Glomerular visceral epithelial cell (primary cell): ENCODE results near the gene DTX1.

Source experiments
- DNase-seq: peaks from one replicate; pipeline ENCODE4 v3.0.0-alpha.2; 2016; ENCODE audit errors: extremely low spot score

Gene DTX1

DNA sequence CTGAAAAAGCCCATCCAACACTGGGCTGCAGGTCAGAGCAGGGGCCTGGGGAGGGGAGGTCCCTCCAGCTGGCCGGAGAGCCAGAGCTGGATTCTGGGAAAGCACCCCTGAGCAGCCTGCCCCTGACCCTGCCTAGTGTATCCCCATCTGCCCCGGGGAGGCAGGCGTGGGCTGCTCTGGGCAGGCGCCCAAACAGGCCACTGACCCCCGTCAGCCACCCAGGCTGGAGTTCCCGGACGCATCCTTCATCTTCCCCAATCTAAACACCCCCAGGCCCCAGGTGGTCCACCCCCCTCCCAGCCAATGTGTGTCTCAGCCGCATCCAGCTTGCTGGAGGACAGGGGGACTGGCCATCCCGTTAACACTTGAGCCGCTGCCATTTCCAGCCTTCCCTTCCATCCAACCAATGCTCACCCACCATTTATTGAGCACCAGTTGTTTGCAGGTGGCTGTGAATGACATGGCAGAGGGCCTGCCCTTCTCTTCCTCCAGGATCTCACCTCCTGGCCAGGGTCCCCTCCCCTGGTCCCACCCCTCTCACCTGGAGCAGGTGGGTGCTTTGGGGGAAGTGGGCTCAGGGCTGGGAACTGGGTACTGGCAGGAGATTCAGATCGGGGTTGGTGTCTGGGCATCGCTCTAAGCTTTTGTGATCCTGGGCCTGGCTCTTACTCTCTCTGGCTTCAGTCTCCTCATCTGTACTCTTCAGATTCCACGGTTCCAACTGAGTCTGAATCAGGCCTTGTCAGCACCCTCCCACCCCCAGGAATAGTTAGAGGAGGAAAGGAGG lies 743 bp upstream of the DTX1 start:
- DNase-seq: no peak

DNA sequence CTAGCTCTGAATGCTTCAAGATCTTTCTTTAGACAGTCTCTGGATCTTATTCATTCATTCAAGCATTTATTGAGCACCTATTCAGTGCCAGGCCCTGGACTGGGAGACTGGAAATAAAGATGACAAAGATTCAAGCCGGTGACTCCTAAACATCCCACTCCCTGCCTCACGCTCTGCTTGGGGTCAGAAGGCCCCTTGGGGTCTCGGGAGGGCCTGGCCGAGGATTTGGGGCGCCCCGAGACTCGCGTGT lies 224 bp upstream of the DTX1 start:
- no peak for DNase-seq

DNA sequence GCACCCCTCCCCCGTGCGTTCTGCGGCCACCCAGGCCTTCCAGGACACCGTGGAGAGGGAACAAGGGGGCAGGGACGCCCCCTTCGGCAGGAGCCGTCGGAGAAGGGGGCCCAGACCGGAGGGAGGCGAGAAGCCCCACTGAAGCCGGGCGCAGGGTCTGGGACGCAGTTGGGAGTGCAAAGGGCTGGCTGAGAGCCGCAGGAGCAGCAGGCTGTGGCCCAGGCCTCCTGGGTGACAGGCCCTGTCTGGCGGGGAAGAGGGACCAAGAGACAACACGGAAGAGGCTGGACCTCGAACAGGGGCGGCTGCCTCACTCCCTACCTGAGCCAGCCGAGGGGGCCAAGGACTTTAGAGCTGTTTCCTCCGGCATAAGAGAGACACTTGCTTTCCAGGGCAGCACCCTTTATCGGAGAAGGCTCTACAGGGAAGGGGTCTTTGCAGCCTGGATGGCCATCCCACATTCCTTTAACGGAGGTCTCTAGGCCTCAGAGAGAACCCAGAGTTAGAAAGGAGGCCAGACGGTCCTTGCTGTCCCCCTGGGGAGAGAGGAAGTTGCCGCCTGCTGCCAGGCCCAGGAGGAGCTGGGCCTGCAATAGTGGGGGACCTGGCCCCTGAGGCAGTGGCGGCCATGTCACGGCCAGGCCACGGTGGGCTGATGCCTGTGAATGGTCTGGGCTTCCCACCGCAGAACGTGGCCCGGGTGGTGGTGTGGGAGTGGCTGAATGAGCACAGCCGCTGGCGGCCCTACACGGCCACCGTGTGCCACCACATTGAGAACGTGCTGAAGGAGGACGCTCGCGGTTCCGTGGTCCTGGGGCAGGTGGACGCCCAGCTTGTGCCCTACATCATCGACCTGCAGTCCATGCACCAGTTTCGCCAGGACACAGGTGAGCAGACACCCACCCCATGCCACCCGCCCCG lies 1.3 kb downstream of the DTX1 start:
- DNase-seq: no peak

DNA sequence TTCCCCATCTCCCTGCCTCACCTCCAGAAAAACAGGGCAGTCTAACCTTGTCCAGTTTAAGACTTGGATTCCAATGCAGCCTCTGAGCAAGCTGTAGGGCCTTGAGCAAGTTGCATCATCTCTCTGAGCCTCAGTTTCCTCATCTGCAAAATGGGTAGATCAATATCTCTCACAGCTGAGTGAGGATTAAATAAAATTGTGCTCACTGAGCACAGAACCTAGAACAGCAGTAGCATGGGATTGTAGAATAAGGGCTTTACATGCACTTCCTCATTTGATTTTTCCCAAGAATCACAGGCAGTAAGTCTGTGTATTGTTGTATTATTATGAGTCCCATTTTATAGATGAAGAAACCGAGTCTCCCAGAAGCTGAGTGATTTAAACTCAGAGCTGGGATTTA lies 2.0 kb downstream of the DTX1 start:
- DNase-seq: no peak

DNA sequence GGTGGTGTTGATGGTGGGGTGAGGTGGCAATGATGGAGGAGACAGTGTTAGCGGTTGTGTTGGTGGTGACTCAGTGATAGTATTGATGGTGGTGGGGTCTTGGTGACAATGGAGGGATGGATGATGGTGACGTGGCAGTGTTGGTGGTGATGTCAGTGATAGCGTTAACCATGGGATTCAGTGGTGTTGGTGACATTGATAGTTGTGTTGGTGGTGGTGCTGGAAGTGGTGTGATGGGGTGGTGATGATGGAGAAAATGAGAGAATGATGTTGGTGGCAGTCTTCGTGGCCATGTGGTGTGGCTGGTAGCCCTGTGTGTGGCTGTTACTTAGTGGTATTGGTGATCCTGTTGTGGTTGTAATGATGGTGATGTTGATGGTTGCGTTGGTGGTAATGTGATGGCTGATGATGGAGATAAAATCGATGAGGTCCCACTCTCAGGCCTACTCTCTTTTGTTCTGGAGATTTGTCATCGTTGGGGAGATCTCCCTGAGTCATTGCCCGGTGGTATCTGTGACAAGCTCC lies 2.6 kb downstream of the DTX1 start:
- no peak for DNase-seq

DNA sequence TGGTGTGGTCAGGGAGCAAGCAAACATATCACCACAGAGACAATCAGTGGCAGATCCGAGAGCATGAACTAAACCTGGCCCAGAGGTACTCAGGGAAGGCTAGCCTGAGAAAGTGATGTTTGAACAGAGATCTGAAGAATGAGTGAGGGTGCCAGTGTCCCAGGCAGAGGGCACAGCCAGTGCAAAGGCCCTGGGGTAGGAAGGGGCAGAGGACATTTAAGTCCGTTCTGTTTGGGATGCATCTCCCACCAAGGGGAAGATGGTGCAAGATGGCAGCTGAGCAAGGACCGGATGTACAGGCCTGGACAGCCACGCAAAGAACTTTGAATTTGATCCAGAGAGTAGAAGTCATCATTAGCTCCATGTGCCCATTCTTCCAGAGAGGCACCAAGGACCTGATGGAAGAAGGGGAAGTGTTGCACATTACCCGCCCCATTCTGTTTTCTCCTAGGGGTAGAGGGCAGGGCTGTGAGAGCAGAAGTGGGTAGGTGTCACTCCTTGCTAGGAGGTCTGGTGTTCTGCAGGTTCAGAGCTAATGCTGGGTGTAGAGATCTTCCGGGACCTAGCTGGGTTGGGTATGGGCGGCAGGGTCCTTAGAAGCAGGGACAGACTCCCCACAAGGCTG lies 3.9 kb downstream of the DTX1 start:
- DNase-seq: no peak

DNA sequence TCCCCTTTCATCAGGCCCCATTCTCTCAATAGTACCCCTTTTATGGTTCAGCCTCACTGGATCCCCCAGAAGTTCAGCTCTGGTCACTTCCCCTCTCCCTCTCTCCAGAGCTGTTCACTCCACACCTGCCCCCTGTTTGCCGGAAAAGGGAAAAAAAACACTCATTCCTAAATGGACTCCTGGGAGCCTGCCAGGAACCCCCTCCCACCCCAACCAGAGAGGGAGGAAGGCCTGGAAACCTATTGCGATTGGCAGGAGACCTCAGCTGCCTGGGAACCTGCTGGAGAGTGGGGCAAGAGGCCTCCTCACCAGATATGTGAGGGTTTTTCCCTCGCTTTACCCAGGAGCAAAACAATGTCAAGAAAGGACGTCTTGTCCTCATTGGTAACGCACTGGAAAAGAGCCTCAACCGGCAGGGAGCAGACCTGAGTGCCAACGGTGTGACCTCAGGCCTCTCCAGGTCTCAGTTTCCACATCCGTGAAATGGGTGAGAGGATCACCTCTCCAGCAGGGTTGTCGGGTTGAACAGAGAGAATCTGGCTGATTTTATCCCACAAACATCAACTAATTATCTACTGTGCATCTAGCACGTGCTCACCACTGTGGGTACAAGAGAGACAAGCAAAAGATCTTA lies 4.6 kb downstream of the DTX1 start:
- no peak for DNase-seq

DNA sequence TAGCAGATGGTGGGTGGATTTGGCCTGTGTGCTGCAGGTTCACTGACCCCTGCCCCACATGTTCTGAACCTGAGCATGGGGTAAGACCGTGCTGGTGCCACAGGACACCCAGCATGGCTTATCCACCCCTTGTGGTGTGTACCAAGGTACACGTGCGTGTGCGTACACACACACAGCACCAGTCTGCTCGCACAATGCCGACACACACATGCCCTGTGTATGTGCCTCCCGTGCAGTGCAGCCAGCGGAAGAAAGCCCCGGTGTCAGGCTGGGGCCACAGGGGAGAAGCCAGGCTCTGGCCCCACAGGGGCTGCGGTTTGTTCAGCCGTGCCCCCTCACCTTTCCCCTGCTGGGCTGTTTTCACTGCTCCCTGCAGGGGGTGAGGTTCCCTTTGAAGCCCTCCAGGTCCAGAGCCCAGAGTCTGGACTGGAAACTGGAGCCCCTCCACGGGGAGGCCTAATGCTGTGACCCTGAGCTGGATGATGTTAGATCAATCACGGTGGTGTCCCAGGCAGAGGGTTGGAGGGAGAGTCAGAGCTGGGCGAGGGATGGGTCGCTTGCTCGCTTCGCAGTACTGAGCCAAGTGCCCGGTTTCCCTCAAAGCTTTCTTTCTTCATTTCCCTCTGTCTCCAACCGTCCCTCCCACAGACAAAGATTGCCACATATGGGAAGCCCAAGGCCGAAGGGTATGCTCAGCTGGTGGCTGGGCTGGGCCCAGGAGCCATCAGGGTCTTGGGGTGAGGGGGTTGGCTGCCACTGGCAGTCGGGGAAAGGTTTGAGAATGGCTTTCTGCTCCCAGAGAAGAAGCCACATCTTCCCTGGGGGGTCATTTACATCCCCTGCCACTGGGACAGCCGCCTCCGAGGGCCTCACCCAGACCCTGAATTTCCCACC lies 6.2 kb downstream of the DTX1 start:
- DNase-seq: no peak

DNA sequence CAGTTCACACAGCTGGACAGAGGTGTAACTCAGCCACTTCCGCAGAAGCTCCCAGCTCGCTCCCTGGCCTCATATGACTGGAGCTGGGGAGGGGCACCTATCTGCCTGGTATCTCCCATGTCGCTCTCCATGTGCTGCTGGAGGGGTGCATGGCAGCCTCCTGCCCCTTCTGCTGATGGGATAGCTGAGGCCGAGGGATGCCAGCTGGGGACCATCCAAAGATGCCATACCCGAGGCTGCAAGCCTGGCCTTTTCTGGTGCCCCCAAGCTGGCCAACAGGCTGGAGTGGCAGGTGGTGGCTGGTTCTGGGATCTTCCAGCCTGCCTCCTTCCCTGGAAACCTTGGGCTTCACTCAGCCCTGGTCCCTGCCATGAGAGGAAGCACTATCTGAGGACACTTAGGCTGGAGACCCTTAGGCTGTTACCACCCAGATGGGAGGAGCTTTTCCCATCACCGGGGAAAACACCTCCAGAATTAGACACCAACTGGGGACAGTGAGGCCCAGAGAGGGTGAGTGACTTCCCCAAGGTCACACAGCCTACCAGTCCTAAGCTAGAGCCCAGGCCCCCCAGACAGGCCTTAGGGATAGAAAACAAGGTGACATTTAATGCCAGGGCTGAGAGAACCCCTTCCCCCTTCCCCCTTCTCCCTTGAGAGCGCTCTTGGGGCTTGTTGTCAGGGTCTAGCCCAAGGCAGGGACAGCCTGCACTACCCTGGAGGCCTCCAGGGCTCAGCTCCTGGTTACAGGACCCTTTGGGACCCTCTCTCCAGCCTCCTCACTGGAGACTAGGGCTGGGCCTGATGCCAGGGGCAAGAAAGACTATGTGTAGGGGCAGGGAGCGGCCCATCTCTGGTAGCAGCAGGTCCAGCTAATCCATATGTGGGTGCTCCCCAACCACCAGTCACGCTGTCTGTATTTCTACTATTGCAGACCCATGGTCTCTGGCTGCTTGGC lies 7.1 kb downstream of the DTX1 start:
- DNase-seq: no peak

DNA sequence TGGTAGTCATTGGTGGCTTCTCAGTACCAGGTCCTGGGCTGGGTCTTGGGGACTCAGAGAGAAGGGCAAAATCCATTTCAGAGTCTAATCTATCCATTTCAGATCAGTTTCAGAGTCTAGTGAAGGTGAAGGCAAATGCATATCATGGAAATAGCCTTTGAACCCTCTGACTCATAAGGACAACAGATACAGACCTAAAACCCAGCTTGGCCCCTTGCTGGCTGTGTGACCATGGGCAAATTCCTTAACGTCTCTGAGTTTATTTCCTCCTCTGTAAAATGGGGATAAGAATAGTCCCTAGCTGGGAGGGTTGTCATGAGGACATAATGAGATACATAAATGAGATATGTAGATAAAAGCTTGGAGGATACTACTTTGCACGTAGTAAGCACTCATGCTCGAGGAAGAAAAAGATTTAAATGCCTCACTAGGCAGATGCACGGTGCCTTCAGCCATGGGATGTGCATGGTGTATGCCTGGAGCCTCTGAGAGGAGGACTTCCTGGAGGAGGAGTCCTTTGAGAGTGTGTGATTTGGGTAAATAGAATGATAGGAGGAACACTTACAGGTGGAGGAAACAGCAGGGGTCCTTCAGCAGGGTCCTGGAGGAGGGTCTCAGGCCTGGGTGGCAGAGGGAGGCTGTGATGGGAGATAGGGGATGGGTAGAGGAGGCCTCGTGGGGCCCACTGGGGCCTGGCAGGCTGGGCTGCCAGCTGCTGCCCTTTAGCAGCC lies 8.0 kb downstream of the DTX1 start:
- no peak for DNase-seq

DNA sequence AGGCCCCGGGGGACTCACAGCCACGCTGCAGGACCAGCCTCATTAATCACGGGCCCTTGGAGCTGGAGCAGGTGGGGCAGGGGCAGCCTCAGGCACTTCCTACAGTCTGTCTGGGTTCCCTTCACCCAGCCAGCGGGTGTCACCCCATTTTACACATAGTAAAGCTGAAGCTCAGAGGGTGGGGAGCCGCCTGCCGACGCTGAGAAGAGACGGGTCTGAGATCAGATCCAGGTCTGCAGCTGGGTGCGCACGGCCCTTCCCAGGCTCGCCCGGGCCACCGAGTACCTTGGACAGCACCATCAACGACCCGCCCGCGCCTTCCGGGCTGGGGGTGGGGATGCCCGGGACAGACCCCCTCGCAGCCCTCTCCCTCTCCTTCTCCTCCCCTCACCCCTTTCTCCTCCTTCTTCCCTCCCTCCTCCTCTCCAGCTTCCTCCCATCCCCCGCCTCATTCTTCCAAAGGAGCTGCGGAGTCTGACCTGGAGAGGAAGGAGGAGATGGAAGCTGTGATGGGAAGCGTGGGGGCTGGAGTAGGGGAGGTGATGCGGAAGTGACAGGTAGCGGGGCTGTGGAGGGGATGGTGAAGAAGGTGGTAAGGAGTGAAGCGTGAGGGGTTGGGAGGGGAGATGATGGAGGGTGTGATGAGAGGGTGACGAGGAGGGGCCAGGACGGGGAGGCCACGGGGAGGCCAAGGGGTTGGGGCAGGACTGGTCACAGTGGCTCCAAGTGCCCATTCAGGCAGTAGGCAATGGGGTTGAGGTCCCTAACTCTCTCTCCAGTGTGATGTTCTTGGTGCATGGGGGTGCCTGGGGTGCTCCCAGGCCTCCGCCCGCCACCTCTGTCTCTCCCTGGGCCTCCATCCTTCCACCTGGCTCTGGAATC lies 8.8 kb downstream of the DTX1 start:
- DNase-seq: no peak

DNA sequence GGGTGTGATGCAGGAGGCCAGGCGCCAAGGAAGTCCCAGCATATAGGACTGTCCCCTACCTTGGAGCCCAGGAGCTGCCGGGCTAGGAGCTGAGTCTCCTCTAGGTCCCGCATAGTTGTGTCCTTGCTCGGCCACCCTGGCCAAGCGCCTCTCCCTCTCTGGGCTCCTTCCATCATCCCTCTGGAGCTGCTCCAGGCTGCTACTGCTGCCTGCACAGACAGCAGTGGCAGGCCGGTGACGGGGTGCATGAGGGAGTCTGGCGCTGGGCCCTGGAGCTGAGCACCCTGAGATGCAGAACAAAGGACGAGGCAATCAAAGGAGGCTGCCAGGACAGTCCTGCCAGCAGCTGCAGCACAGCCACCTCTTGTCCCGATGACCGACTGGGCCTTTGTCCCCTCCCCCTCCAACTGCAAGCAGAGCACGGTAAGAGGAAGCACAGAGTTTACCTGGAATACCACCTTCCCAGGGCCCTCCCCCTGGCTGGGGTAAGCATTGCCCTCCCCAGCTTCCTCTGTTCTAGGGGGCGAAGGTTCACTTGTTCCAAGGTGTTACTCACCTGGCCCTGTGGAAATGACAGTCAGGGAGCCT lies 10.4 kb downstream of the DTX1 start:
- no peak for DNase-seq

DNA sequence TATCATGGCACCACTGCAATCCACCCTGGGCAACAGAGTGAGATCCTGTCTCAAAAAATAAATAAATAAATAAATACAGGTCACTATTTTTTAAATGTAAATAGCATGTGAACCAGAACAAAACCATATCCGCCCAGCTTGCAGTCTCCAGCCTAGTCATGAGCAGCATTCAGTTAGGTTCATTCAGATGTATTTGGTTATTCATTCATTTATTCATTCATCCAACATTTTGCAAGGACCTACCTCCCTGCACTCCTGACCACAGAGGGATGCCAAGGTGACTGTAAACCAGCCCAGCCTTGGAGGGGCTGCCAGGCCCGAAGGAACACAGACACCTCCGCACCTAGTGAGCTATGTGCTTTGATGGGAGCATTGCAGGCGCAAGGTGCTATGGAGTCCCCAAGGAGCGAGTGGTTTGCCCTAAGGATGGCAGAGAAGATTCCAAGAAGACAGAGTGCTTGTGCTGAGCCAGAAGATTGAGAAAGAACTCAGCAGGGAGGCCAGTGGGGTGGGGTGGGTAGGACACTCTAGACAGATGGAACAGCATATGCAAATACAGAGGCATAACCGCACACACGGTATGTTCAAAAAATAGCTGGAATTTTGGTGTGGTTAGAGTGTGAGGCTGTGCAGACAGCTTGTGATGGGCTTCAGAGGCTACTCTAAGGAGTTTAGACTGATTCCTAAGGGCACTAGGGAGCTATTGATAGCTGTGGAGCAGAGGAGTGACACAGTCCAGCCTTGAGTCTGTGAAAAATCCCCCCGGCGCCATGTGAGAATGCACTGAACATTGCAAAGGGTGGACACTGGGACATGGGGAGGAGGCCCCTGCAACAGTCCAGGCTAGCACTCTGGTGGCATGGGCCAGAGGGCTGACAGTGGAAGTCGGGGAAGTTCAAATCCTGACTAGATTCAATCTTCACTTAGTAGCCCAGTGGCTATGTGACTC lies 11.7 kb downstream of the DTX1 start:
- DNase-seq: no peak

DNA sequence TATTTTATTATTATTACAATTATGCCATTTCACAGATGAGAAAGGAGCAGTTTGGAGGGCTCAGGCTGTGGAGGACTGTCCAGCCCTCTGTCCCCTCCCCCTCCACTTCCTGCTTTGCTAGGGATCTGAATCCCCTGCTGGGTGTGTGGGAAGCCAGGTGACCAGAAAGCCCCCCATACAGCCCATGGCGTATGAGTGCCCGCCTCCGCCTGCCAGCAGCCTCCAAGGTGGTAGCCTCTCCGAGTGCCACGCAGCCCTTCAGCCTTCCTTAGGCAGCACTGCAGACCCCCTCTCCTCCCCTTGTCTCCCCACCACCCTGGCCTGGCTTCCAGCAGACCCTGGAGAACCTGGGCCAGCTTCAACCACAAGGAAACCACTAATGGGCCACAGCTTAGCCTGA lies 12.6 kb downstream of the DTX1 start:
- no peak for DNase-seq

DNA sequence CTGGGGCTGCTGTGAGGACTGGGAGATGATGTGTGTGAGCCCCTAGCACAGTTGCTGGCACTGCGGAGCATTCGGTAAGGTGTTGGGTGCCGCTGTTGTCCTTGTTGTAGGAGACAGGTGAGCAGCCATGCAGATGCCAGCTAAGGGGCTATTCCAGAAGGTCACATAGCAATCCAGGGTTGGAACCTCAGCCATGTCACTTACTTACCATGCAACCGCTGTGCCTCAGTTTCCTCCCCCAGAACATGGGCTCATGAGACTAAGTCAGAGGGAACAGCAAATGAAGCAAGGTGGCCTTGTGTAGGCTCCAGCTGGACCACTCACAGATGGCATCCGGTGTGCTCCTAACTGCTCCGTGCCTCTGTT lies 13.2 kb downstream of the DTX1 start:
- DNase-seq: no peak

DNA sequence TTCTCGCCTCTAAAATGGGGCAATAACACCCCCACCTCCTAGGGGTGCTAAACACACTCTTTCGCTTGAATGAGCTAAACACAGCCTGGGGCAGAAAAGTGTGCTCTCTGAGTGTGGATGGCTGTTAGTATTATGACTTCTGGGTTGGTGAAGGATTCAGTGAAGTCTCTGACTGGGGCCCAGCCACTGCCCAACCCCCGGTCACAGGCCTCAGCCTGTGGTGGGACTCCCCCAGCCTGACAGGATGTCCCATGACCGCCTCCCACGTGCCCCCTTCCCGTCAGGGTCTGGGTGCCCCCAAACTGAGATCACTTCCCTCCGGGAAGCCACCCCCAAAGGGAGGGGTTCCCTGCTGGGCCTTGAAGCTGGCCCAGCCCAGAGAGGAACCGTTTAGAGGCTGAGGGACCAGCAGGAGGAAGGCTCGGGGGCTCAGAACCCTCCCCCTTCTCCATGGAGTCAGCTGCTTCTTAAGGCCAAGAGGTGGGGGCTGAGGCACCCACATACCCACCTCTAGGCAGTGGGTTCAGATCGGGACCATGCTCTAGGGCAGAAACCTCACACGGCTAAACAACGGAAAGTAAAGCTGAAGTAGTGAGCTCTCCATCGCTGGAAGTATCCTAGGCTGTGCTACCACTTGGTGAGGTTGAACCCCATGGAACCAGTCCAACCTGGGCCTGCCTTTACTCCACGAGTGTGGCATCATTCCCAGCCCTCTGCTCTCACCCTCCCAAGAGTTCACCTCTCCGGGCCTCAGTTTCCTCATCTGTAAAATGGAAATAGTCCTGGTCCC lies 13.8 kb downstream of the DTX1 start:
- DNase-seq: no peak
